Activated CD4-positive, alpha-beta T cell treated with anti-CD3 and anti-CD28 coated beads, Interleukin-2, Interleukin-4, amounts not matched to agents 100 ng/mL and 50 ng/mL, durations not matched to agents 16 hours and 8 hours (primary cell): ENCODE results near the gene TP53.

Experiments
- DNase-seq: peaks from one replicate; pipeline ENCODE4 v3.0.0-alpha.2; 2020; ENCODE audit warnings: low spot score

TP53 gene

DNA sequence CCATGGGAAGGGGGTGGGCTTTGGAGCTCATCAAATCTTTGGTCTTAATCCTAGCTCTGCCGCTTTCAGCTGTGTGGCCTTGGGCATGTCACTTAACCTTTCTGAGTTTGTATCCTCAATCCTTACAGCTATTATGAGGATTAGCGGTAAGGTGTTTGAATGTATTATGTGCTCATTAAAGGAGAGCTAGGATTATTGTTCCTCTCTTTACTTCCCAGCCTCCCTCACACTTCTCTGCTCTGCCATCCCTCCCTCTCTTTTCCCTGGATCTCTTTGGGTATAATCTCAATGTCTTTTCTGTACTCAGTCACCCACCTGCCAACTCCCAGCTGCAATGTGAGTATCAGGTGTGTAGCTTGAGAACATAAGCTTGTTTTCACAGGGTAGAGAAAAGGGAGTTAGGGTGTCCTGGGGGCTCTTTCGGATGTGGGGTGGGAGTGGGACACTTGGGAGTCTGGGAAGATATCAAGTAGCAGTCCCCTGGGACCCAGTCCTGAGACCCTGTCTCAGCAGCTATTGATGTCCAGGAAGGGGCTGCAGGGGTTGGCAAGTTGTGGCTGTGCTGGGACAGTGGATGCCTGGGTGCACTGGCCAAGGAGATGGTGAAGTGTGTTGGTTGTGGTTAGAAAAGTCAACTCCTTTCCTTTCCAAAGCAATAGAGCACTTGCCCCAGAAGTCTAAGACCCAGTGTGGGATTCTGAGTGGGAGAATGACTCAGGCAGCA is 19.5 kb upstream of the TP53 start:
- no peak for DNase-seq

DNA sequence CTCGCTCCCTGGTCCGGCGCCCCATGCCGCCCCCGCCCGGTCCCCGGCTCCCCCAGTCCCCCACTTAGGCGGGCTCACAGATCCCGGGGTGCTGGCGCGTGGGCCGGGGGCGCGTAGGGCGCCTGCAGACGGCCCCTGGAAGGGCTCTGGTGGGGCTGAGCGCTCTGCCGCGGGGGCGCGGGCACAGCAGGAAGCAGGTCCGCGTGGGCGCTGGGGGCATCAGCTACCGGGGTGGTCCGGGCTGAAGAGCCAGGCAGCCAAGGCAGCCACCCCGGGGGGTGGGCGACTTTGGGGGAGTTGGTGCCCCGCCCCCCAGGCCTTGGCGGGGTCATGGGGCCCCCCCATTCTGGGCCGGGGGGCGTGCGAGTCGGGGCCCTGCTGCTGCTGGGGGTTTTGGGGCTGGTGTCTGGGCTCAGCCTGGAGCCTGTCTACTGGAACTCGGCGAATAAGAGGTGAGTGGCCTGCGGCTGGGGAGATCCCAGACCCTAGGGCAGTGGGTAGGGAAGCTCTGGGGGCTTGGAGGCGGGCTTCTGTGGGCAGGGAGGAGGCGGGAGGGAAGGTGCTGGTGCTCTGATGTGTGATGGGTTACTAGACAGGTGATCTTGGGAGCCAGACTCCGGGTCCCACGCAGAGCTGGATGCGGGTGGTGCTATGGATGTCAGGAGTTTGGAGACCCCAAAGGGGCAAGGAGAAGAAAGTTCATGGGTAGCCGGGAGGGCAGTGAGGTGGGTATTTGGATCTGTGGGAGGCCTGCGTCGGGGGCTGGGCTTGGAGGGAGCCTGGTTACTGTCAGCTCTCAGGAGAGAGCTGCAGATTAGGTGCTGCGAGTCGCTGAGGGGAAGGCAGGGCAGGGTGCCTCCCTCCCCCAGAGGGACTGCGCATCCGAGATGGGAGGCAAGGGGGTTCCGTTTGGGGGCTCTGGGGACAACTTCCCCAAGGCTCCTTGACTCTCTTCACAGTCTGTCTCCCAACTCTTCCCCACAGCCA is 18.3 kb upstream of the TP53 start:
- DNase-seq = no peak

DNA sequence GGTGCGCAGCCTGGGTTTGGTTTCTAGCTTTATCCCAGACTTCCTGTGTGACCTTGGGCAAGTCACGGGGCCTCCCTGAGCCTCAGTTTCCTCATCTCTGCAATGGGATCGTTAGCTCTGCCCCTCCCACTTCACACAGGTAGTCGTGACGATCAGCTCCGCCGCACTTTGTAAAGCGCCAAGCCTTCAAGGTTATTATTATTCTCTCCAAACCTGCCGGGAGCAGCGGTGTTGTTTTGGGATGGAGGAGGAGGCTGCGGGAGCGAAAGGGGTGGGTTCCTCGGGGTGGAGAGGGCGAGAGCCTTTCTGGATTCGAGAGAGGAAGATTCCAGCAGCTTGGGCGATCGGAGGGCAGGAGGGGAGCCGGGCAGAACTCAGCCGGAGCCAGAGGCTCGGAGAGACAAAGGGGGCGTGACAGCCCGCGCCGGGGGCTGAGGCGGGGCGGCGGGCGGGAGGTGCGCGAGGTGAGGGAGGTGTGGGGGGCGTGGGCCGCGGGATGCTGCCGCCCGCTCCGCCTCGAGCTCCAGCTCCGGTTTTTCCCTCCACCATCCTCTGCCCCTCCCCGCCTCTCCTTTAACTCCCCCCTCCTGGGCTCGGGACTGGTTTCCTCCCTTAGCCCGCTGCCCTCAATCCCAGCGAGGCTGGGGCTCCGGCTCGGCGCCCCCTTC is 17.4 kb upstream of the TP53 start, which contains the start of gene EFNB3:
Gene EFNB3 (plus strand): TSS at position 602 of the 668 bp plus-strand sequence. CDS start 397 bp downstream, outside the sequence.
- no peak for DNase-seq

DNA sequence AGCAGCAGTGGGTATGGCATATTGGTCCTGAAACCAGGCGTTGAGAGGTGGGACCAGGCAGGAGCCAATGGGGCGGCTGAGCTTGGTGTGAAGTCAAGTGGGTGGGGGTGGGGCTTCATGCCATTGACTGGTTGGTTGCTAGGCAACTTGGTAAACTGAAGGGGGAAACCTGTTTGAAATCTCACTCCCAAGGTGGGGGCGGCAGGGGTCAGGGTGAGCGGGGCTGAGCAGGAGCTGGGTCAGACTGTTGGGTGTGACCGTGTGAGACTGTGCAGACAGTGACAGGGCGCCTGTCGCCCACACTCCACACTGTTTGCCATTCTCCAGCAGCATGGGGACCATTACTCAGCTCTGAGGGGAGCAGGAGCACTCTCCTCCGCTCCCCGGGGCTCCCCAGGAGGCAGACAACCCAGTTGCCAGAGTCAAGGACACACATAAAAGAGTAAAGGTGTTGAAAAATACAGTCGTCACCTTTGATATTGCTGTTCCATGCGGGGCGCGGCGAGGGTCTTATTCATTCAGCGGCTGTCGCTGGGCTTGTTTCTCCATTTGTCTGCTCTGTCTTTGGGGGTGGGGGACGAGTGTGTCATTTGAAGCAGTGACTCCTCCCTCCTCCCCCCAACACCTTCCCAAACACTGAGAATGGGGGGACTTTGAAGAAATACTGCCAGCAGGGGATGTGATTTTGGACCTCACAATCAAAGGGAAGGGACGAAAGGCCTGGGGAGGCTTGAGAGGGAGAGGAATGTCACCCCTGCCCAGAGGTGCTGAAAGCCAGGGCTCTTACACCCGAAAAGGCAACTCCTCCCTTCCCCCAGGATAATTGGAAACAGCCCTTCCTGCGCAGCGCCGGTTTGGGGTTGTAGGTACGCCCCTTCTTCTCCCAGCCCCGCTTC is 16.5 kb upstream of the TP53 start:
- DNase-seq = no peak

DNA sequence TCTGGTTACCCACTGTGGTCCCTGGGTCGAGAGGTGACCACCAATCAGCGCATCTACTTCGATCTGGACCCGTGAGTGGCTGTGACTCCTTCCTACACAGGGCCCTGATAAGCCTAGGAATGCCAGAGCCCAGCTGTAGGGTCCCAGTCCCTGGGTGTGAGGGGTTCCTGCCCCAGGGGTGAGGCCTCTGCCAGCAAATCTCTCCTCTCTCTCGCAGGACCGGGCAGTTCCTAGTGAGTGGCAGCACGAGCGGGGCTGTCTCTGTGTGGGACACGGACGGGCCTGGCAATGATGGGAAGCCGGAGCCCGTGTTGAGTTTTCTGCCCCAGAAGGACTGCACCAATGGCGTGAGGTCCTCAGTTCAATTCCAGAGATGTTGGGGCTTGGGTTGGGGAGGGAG is 15.5 kb upstream of the TP53 start:
- DNase-seq = no peak

DNA sequence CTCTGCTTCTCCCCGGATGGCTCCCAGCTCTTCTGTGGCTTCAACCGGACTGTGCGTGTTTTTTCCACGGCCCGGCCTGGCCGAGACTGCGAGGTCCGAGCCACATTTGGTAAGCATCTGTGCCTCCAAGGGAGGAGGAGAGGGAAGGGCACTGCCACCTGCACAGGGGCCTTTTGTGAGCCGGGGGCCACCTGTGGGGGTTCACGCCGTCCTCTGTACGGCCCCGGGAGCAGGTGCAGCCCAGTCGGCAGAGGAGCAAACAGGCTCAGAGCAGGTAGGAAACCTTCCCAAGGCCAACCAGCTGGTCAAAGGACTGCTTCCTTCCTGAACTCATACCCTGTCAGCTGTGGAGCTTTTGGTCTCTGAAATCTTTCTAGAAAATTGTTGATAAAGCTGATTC is 14.4 kb upstream of the TP53 start:
- DNase-seq = no peak

DNA sequence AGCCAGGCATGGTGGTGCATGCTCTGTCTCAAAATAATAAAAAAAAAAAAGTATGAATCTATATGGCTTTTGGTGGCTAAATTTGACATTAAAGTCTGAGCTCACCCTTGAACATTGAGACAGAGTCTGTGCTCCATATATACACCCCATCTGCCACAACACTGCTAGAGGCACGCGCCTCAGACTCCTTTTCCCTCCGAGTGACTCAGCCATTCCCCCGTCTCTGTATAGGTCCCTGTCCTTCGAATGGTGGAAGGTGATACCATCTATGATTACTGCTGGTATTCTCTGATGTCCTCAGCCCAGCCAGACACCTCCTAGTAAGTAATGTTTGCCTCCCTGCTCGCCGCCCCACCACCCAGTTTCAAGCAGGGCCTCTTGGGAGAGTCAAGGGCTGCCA is 13.2 kb upstream of the TP53 start:
- DNase-seq = no peak

DNA sequence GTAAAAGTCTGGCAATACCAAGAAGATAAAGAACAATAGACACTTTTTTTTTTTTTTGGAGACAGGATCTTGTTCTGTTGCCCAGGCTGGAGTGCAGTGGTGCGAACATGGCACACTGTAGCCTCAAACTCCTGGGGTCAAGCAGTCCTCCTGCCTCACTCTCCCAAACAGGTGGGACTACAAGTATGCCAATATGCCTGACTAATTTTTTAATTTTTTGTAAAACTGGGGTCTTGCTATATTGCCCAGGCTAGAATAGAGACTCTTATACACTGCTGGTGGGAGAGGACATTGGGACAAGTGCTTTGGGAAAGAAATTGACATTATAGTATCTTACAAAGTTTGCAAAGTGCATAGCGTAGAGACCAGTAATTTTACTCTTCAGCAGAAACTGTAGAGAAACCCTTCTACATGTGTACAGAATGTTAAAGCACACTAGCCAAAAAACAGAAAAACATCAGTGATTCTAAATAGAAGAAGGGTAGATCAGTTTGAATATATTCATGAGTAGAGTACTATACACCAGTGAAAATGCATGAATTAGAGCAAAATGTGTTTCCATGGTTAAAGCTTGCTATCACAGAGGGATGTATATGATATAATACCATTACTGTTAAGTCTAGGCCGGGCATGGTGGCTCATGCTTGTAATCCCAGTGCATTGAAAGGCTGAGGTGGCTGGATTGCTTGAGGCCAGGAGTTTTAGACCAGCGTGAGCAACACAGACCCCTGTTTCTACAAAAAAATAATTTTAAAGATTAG is 10.7 kb upstream of the TP53 start:
- DNase-seq = no peak

DNA sequence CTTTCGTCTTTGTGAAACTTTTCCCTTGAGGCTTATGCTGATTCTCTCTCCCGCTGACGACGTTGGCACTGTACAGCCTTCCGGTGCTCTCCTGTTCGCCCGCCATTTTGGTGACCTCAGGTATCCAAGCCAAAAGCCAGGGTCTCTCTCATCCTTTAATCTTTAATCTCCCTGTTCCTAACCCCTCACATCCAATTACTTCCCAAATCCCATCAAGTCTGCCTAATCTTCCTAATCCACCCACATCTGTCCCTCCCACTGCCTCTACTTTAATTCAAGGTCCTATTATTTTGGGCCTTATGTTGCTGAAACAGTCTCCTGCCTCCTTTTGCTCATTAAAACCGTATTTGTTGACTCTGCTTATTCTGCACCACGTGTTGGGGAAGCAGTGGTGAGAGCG is 8.3 kb upstream of the TP53 start:
- no peak for DNase-seq

DNA sequence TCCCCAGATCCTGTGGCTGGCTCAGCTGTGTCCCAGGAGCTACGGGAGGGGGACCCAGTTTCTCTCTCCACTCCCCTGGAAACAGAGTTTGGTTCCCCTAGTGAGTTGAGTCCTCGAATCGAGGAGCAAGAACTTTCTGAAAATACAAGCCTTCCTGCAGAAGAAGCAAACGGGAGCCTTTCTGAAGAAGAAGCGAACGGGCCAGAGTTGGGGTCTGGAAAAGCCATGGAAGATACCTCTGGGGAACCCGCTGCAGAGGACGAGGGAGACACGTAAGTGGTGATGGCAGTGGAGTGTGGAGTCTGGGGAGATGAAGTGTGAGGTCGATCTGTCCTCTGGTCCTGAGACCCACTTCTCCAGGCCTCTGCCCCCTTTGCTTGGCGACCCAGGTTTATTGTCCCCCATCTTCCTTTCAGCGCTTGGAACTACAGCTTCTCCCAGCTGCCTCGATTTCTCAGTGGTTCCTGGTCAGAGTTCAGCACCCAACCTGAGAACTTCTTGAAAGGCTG is 1.6 kb upstream of the TP53 start:
- DNase-seq = no peak

DNA sequence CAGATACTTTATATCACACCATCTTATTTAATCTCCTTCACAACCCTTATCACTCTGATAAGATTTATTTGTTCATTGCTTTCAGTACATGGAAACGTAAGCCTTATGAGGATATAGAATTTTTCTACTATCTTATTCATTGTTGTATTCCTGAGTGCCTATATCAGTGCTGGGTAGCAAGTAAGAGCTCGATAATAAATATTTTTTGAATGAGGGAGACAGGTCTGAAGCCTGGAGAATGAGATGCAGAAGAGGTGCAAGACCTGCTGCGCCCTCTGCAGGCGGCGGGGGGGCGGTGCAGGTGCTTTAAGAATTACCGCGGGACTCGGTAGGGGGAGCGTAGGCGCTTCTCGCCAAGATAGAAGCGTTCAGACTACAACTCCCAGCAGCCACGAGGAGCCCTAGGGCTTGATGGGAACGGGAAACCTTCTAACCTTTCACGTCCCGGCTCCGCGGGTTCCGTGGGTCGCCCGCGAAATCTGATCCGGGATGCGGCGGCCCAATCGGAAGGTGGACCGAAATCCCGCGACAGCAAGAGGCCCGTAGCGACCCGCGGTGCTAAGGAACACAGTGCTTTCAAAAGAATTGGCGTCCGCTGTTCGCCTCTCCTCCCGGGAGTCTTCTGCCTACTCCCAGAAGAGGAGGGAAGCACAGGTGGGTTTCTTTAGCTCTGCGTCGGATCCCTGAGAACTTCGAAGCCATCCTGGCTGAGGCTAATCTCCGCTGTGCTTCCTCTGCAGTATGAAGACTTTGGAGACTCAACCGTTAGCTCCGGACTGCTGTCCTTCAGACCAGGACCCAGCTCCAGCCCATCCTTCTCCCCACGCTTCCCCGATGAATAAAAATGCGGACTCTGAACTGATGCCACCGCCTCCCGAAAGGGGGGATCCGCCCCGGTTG is 868 bp upstream of the TP53 start, which contains the start of gene WRAP53:
Gene WRAP53 (plus strand): TSS at position 570 of the 900 bp plus-strand sequence. CDS start 172 bp downstream, at position 742.
- DNase-seq = peak; percentile 97

DNA sequence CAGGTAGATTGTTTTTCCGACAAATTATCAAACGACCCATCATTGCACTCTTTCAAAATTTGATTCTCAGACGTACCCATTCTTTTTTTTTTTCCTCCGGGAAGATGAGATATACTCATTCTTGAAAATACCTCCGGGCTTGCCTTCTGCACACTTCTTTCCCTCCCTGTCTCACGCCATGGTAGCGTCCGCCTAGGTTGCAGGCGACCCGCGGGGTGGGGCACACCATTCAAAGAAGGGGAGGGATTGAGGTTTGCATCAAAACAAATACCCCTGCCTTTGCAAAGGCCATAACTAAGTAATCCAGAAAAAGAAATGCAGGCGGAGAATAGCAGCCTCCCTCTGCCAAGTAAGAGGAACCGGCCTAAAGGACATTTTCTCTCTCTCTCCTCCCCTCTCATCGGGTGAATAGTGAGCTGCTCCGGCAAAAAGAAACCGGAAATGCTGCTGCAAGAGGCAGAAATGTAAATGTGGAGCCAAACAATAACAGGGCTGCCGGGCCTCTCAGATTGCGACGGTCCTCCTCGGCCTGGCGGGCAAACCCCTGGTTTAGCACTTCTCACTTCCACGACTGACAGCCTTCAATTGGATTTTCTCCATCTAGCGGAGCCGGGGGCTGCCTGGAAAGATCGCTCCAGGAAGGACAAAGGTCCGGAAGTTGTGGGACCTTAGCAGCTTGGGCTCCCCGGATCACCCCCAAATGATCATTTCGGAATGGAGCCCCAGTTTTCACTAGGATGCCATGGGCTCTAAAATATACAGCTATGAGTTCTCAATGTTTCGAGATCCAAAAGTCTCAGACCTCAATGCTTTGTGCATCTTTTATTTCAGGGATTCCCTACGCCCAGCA is 843 bp downstream of the TP53 start:
- DNase-seq = peak; percentile 80

DNA sequence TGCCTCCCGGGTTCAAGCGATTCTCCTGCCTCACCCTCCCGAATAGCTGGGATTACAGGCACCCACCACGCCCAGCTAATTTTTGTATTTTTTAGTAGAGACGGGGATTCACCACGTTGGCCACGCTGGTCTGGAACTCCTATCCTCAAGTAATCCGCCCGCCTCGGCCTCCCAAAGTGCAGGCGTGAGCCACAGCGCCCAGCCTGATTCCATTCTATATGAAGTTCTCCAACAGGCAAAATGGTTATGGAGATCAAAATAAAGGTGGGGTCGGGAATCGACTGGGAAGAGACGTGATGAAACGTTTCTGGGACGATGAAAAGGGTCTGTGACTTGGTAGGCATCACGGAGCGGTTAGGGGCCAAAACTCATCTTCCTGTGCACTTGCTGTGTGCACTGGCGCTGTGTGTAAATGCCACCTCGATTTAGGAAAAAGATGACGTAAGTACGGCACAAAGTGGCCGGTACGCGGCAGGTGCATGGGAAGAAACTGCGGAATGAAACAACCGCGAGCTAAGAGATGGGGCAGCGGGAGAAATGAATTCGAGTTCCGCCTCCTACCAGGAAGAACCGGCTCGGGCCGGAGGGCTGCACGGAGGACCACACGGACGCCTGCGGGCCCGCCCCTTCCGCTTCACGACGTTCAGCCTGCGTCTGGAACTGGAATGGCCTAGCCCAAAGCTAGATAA is 1.6 kb downstream of the TP53 start:
- DNase-seq = peak; percentile 91

DNA sequence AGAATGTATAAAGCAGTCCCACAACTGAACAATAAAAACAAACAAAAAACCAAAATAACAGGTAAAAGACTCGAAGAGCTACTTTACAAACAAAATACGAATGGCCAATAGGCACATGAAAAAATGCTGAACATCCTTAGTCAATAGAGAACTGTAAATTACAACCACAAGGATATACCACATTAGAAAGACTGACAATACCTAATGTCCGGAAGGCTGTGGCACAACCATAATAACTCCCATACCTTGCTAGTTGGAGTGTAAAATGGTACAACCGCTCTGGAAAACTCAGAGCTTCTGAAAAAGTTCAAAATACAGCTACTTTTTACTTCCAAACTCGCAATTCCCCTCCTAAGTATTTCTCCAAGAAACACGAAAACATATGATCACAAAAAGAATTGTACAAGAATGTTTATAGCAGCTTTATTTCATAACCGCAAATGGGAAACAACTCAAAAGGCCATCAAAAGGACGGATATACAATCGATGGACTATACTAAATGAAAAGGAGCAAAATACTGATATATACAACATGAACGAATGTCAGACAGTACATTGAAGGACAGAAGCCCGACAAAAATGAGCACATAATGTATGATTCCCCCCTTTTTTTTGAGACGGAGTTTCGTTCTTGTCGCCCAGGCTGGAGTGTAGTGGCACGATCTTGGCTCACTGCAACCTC is 2.3 kb downstream of the TP53 start:
- no peak for DNase-seq

DNA sequence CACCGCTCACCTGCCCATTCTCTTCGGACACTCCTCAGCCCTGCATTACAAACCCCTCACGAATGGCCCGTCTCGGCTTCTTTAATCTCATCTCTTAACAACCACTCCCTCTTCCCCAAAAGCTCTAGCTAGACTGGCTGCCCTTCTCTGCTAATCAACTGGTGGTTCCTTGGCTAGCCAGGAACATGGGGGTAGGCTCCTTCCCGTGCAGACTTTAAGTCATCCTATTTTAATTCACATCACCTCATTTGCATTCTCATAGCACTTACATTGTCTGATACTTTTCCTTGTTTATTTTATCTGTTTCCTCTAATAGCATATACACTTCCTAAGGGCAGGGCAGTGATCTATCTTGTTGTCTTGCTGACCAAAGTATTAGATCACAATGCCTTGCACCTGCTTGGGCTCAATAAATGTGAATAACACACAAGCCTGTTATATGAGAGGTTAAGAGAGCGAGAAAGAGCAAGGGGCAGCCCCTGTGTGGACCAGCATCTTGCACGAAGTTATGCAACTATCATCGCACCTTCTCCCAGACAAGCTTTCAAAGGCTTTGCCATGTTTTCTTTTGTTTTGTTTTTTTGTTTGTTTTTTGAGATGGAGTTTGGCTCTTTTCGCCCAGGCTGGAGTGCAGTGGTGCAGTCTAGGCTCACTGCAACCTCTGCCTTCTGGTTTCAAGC is 9.8 kb downstream of the TP53 start:
- DNase-seq = no peak

DNA sequence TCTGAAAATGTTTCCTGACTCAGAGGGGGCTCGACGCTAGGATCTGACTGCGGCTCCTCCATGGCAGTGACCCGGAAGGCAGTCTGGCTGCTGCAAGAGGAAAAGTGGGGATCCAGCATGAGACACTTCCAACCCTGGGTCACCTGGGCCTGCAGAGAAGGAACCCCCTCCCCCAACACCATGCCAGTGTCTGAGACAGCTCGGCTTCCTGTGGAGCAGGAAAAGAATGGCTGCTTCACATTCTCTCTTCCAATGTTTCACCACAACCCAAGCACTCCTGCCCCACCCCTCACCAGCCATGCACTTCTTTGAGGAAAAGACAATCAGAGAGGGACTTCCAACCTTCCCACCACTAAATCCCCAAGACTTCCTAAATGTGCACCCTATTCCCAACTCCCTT is 10.8 kb downstream of the TP53 start:
- DNase-seq = no peak

DNA sequence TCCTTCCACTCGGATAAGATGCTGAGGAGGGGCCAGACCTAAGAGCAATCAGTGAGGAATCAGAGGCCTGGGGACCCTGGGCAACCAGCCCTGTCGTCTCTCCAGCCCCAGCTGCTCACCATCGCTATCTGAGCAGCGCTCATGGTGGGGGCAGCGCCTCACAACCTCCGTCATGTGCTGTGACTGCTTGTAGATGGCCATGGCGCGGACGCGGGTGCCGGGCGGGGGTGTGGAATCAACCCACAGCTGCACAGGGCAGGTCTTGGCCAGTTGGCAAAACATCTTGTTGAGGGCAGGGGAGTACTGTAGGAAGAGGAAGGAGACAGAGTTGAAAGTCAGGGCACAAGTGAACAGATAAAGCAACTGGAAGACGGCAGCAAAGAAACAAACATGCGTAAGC is 12.4 kb downstream of the TP53 start:
- no peak for DNase-seq
